WTC11 (cell line): ENCODE data around the gene HOXC11. TPM values are rescaled to one million over a fixed set of nuclear protein-coding genes. Genes with fewer than 3 reads are reported as not detected.

Experiments
- ATAC-seq: fragments of 200-7000 bp; cut with Tn5 transposase; 2 replicates; pipeline ENCODE4 v1.10.0; 2021; ENCODE audit warnings: mild to moderate bottlenecking, moderate library complexity
- CTCF ChIA-PET: fragments of 300-600 bp; sonication (Branson Sonifier 250); formaldehyde crosslinking; loops from one replicate; lab custom pipeline; 2021; ENCODE audit warnings: antibody characterized with exemption; lab: Charles Lee
- POLR2A ChIA-PET: fragments of 350-600 bp; sonication (Branson Sonifier 250); formaldehyde crosslinking; loops from one replicate; lab custom pipeline; 2021; ENCODE audit warnings: antibody characterized with exemption; lab: Charles Lee
- DNase-seq: peaks from one replicate; pipeline ENCODE4 v3.0.0; 2021; ENCODE audit warnings: low spot score
- H3K27ac Mint-ChIP-seq: 2 replicates; pipeline ENCODE4 v1.8.0; 2021; ENCODE audit warnings: mixed read lengths
- H3K27me3 Mint-ChIP-seq: 2 replicates; pipeline ENCODE4 v1.8.0; 2021; ENCODE audit warnings: low read depth, mild to moderate bottlenecking, moderate library complexity, mixed read lengths
- H3K36me3 Mint-ChIP-seq: 2 replicates; pipeline ENCODE4 v1.8.0; 2021; ENCODE audit warnings: mixed read lengths
- H3K4me1 Mint-ChIP-seq: 2 replicates; pipeline ENCODE4 v1.8.0; 2022; ENCODE audit warnings: mixed read lengths
- H3K4me3 Mint-ChIP-seq: 2 replicates; pipeline ENCODE4 v1.8.0; 2021; ENCODE audit warnings: mild to moderate bottlenecking, moderate library complexity, mixed read lengths
- H3K9me3 Mint-ChIP-seq: 2 replicates; pipeline ENCODE4 v1.8.0; 2021; ENCODE audit warnings: mixed read lengths
- CTCF ChIP-seq: fragments of 200-600 bp; IDR thresholded peaks from 2 replicates; pipeline ENCODE4 v1.8.0; 2022; ENCODE audit warnings: antibody characterized with exemption
- ELF4 ChIP-seq: sonication (generic); formaldehyde crosslinking; IDR thresholded peaks from 2 replicates; pipeline ENCODE4 v1.8.1; 2022; ENCODE audit warnings: low read depth, mild to moderate bottlenecking, moderate library complexity, missing genetic modification reagents
- EMX1 ChIP-seq: fragments of 250-450 bp; sonication (Bioruptor Pico); IDR thresholded peaks from 2 replicates; pipeline ENCODE4 v1.8.0; 2021; ENCODE audit warnings: mild to moderate bottlenecking
- FOXP4 ChIP-seq: sonication (generic); formaldehyde crosslinking; IDR thresholded peaks from 2 replicates; pipeline ENCODE4 v1.8.0; 2022; ENCODE audit warnings: mild to moderate bottlenecking, missing genetic modification reagents
- HMGXB4 ChIP-seq: sonication (generic); formaldehyde crosslinking; IDR thresholded peaks from 2 replicates; pipeline ENCODE4 v1.8.1; 2023; ENCODE audit warnings: mild to moderate bottlenecking, moderate library complexity, missing genetic modification reagents
- MXD4 ChIP-seq: fragments of 250-450 bp; sonication (Bioruptor Pico); IDR thresholded peaks from 2 replicates; pipeline ENCODE4 v1.8.0; 2021; ENCODE audit warnings: mild to moderate bottlenecking, moderate library complexity, borderline replicate concordance
- SMAD4 ChIP-seq: sonication (generic); formaldehyde crosslinking; IDR thresholded peaks from 2 replicates; pipeline ENCODE4 v1.8.0; 2022; ENCODE audit warnings: mild to moderate bottlenecking, missing genetic modification reagents
- SOX15 ChIP-seq: fragments of 250-450 bp; sonication (Bioruptor Pico); IDR thresholded peaks from 2 replicates; pipeline ENCODE4 v1.9.0; 2021; ENCODE audit warnings: mild to moderate bottlenecking
- ZMAT4 ChIP-seq: fragments of 250-450 bp; sonication (Bioruptor Pico); IDR thresholded peaks from 2 replicates; pipeline ENCODE4 v1.9.0; 2021; ENCODE audit warnings: mild to moderate bottlenecking
- ZNF532 ChIP-seq: fragments of 250-450 bp; sonication (Bioruptor Pico); IDR thresholded peaks from 2 replicates; pipeline ENCODE4 v1.9.0; 2021; ENCODE audit warnings: mild to moderate bottlenecking, borderline replicate concordance
- total RNA-seq: library from RNA; stranded (reverse); gene quantifications from 3 replicates; pipeline ENCODE4 v1.2.3, GENCODE V29; 2021
- TF ChIP-seq, protein P1 (sequence below): fragments of 250-450 bp; sonication (Bioruptor Pico); IDR thresholded peaks from 2 replicates; pipeline ENCODE4 v1.8.0; 2021; ENCODE audit warnings: mild to moderate bottlenecking
- TF ChIP-seq, protein P2 (sequence below): sonication (generic); formaldehyde crosslinking; conservative IDR thresholded peaks from 2 replicates; pipeline ENCODE4 v1.8.1; 2022; ENCODE audit warnings: mild to moderate bottlenecking, missing genetic modification reagents

HOXC11 gene
- total RNA-seq, 1 experiment from 2014 or later: not detected

DNA sequence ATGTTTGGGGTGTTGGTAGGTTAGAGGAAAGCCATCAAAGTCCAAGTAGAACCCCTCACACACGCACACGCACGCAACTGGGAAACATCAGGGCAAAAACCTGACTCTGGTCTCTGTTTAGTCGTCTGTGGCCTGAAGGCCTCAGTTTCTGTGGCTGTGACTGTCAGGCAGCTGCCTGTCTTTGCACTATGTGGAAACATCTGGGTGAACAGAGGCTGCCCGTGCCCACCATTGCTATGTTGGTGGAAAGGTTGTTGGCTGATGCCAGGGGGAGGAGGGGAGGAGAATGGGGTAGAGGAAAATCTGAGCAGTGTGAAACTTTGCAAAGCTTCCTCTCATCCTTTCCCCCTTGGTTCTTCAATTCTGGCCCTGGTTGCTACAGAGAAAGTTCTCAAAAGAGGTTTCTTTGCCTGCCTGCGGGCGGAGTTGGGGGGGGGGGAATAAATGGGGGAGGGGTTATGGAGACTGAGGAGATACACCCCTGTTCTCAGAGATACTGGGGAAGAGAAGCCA, 19.5 kb downstream of the HOXC11 start:
- Mint-ChIP-seq H3K9me3 (no peaks in the 10 kb centered on the region), H3K4me3 (no peak overlapping the region), H3K36me3 (no peaks in the 10 kb centered on the region), H3K4me1 (peaks cover 40% of the 10 kb centered on the region), H3K27ac (no peak overlapping the region), H3K27me3 (peaks cover 100% of the 10 kb centered on the region)
- POLR2A ChIA-PET: interaction anchor here (1.0 kb wide), 1 partner anchor 61 kb away, joined by 3 read pairs; the partner anchor contains the start of gene HOXC4
- TF ChIP-seq ZMAT4 (CRISPR knock-in tag) (no peak), ELF4 (CRISPR knock-in tag) (no peak)
- TF ChIP-seq, all 79 proteins: peak for 0
- ATAC-seq: no peak
- CTCF ChIA-PET: interaction anchor here (1.0 to 3.2 kb wide), 4 partner anchors 14 to 222 kb away, joined by 3 to 16 read pairs (median 11); partner anchors contain the start of gene HOXC5
- DNase-seq: no peak

- no peak overlapping the region for H3K27ac Mint-ChIP-seq
- no peak for ATAC-seq
- ChIA-PET CTCF (interaction anchor here (0.7 to 3.2 kb wide), 5 partner anchors 12 to 221 kb away, joined by 3 to 12 read pairs (median 4); no protein-coding TSS in a partner anchor), POLR2A (interaction anchor here (0.9 kb wide), 1 partner anchor 24 kb away, joined by 3 read pairs; no protein-coding TSS in a partner anchor)
- TF ChIP-seq MXD4: no peak
- TF ChIP-seq SMAD4 (CRISPR knock-in tag): no peak
- TF ChIP-seq FOXP4: no peak
- TF ChIP-seq, protein P1, sequence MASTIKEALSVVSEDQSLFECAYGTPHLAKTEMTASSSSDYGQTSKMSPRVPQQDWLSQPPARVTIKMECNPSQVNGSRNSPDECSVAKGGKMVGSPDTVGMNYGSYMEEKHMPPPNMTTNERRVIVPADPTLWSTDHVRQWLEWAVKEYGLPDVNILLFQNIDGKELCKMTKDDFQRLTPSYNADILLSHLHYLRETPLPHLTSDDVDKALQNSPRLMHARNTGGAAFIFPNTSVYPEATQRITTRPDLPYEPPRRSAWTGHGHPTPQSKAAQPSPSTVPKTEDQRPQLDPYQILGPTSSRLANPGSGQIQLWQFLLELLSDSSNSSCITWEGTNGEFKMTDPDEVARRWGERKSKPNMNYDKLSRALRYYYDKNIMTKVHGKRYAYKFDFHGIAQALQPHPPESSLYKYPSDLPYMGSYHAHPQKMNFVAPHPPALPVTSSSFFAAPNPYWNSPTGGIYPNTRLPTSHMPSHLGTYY: no peak
- no peak for TF ChIP-seq ZNF532 (CRISPR knock-in tag)
- no peak for TF ChIP-seq CTCF
- no peak for TF ChIP-seq EMX1 (CRISPR knock-in tag)
- TF ChIP-seq SOX15 (CRISPR knock-in tag): no peak
- TF ChIP-seq, protein P2, sequence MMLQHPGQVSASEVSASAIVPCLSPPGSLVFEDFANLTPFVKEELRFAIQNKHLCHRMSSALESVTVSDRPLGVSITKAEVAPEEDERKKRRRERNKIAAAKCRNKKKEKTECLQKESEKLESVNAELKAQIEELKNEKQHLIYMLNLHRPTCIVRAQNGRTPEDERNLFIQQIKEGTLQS: no peak
- TF ChIP-seq HMGXB4: no peak
- peaks cover 100% of the 10 kb centered on the region for H3K27me3 Mint-ChIP-seq
- H3K9me3 Mint-ChIP-seq: no peaks in the 10 kb centered on the region
- no peaks in the 10 kb centered on the region for H3K36me3 Mint-ChIP-seq
- H3K4me3 Mint-ChIP-seq: no peak overlapping the region
- DNase-seq: no peak
- H3K4me1 Mint-ChIP-seq: peaks cover 44% of the 10 kb centered on the region
Measured at GRCh38 chr12:53993162-53994008, 20.5 kb downstream of the HOXC11 start.
